ENCODE measurements around the gene PARPBP. TPM values are rescaled to one million over a fixed set of nuclear protein-coding genes. Genes with fewer than 3 reads are reported as not detected.
"Not testable (repeated sequence)": the region's sequence is repeated elsewhere in the genome, so short reads cannot be mapped to it uniquely, and the experiment has no call there.

Gene PARPBP
- total RNA-seq, 2 donors from 2014 or later, result 2.8 to 3.4 TPM

DNA sequence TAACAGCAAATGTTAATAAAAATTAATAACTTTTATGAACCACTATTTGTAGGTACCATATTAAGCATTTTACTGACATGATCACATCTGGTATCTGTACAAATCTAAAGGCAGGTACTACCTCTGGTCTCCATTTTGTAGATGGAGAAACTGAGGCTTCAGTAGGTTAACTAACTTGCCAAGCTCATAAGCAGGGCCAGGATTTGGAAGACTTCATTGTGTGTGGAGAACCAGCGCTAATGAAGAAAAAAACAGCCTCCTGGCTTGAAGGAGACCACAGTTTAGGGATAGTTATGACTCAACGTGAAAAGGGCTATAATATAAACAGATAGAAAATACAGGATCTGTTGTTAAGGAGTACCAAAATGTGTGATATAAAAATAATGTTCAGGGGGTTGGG, 1.1 kb upstream of the PARPBP start:
- Mint-ChIP-seq H3K27ac (peak overlapping the region; percentile 91), H3K4me3 (peak overlapping the region; percentile 65), H3K36me3 (ENCODE audit: low read depth) (no peaks in the 10 kb centered on the region), H3K27me3 (no peaks in the 10 kb centered on the region), H3K4me1 (peaks cover 16% of the 10 kb centered on the region)
- ATAC-seq (no peak), DNase-seq (no peak)
- H3K9me3 ChIP-seq (ENCODE audit: control insufficient read depth, low read length, poor library complexity, severe bottlenecking), result no peaks in the 10 kb centered on the region

DNA sequence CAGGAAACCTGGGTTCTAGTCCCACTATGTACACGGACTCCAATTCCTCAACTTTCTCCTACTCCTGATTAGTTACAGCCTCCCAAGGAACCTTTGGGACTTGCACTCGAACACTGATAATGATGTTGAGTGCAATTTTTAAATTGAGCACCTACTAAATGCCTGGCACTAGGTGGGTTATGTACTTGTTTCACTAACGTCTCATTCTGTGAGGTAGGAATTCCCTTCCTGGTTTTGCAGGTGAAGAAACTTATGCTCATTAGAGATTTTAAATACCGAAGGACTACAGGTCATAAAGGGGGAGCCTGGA, 536 bp downstream of the PARPBP start:
- no peaks in the 10 kb centered on the region for H3K9me3 ChIP-seq (ENCODE audit: control insufficient read depth, low read length, poor library complexity, severe bottlenecking)
- Mint-ChIP-seq H3K4me3 (peak overlapping the region; percentile 90), H3K36me3 (ENCODE audit: low read depth) (peaks cover 5% of the 10 kb centered on the region), H3K27ac (peak overlapping the region; percentile 91), H3K4me1 (peaks cover 14% of the 10 kb centered on the region), H3K27me3 (no peaks in the 10 kb centered on the region)
- ATAC-seq (no peak), DNase-seq (no peak)

DNA sequence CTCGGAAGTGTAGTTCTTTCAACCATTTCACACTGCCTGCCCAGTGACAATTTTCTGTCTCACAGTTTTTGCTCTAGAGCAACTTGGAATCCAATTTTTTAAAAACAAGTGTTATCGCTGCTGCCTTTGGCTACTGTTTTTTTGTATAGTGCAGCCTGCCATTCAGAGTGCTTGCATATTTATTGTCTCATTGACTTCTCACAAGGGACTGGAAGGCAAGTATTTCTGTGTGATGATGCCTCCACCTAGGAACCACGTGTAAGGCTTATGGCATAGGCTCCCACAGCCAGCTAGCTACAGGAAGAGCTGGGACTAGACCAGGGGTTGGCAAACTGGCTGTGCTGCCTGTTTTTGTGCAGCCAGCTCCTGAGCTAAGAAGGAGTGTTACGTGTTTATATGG, 903 bp downstream of the PARPBP start:
- peak overlapping the region; percentile 90 for H3K4me3 Mint-ChIP-seq
- peak overlapping the region; percentile 91 for H3K27ac Mint-ChIP-seq
- peaks cover 14% of the 10 kb centered on the region for H3K4me1 Mint-ChIP-seq
- no peaks in the 10 kb centered on the region for H3K27me3 Mint-ChIP-seq
- DNase-seq (no peak), ATAC-seq (no peak)
- peaks cover 5% of the 10 kb centered on the region for H3K36me3 Mint-ChIP-seq (ENCODE audit: low read depth)
- no peaks in the 10 kb centered on the region for H3K9me3 ChIP-seq (ENCODE audit: control insufficient read depth, low read length, poor library complexity, severe bottlenecking)

DNA sequence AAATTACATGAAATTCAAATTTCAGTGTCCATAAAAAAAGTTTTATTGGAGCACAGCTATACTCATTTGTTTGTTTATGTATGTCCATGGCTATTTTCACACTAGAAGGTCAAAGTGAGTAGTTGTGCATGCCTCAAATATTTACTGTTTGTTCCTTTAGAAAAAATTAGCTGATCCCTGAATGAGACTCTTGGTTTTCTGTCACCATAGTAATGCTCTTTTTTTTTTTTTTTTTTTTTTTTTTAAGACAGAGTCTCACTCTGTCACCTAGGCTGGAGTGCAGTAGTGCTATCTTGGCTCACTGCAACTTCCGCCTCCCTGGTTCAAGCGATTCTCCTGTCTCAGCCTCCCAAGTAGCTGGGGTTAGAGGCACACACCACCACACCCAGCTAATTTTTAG, 1.3 kb downstream of the PARPBP start:
- peaks cover 12% of the 10 kb centered on the region for H3K4me1 Mint-ChIP-seq
- H3K4me3 Mint-ChIP-seq, result peak overlapping the region; percentile 90
- peak overlapping the region; percentile 91 for H3K27ac Mint-ChIP-seq
- H3K9me3 ChIP-seq (ENCODE audit: control insufficient read depth, low read length, poor library complexity, severe bottlenecking); ATAC-seq; H3K36me3 Mint-ChIP-seq (ENCODE audit: low read depth); DNase-seq; H3K27me3 Mint-ChIP-seq: not testable (repeated sequence)

DNA sequence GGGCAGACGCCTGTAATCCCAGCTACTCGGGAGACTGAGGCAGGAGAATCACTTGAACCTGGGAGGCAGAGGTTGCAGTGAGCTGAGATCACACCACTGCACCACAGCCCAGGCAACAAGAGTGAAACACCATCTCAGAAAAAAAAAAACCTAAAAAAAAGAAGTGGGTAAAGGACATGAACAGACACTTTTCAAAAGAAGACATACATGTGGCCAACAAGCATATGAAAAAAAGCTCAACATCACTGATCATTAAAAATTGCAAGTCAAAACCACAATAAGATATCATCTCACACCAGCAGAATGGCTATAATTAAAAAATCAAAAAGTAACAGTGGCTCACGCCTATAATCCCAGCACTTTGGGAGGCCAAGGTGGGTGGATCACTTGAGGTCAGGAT, 10.7 kb downstream of the PARPBP start:
- H3K27me3 Mint-ChIP-seq; DNase-seq; H3K4me1 Mint-ChIP-seq; H3K9me3 ChIP-seq (ENCODE audit: control insufficient read depth, low read length, poor library complexity, severe bottlenecking); H3K36me3 Mint-ChIP-seq (ENCODE audit: low read depth); H3K4me3 Mint-ChIP-seq; H3K27ac Mint-ChIP-seq; ATAC-seq: not testable (repeated sequence)

DNA sequence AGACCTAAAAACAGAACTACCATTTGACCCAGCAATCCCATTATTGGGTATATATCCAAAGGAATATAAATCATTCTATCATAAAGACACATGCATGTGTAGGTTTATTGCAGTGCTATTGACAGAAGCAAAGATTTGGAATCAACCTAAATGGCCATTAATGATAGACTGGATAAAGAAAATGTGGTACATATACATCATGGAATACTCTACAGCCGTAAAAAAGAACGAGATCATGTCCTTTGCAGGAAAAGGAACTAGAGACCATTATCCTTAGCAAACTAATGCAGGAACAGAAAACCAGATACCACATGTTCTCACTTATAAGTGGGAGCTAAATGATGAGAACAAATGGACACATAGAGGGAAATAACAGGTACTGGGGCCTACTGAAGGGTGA, 11.5 kb downstream of the PARPBP start:
- H3K9me3 ChIP-seq (ENCODE audit: control insufficient read depth, low read length, poor library complexity, severe bottlenecking); H3K27me3 Mint-ChIP-seq; H3K4me3 Mint-ChIP-seq; ATAC-seq; H3K27ac Mint-ChIP-seq; H3K4me1 Mint-ChIP-seq; DNase-seq; H3K36me3 Mint-ChIP-seq (ENCODE audit: low read depth): not testable (repeated sequence)

DNA sequence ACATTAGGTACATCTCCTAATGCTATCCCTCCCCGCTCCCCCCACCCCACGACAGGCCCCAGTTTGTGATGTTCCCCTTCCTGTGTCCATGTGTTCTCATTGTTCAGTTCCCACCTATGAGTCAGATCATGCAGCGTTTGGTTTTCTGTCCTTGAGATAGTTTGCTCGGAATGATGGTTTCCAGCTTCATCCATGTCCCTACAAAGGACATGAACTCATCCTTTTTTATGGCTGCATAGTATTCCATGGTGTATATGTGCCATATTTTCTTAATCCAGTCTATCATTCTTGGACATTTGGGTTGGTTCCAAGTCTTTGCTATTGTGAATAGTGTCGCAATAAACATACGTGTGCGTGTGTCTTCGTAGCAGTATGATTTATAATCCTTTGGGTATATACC, 17.6 kb downstream of the PARPBP start:
- DNase-seq; H3K36me3 Mint-ChIP-seq (ENCODE audit: low read depth); H3K27me3 Mint-ChIP-seq; H3K4me3 Mint-ChIP-seq; H3K27ac Mint-ChIP-seq; ATAC-seq; H3K9me3 ChIP-seq (ENCODE audit: control insufficient read depth, low read length, poor library complexity, severe bottlenecking); H3K4me1 Mint-ChIP-seq: not testable (repeated sequence)

DNA sequence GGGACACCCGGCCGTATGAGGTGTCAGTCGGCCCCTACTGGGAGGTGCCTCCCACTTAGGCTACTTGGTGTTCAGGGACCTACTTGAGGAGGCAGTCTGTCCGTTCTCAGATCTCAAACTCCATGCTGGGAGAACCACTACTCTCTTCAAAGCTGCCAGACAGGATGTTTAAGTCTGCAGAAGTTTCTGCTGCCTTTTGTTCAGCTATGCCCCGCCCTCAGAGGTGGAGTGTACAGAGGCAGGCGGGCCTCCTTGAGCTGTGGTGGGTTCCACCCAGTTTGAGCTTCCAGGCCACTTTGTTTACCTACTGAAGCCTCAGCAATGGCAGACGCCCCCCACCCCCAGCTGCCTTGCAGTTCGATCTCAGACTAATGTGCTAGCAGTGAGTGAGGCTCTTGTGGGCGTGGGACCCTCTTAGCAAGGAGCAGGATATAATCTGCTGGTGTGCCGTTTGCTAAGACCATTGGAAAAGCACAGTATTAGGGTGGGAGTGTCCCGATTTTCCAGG, 22.9 kb downstream of the PARPBP start:
- H3K4me1 Mint-ChIP-seq; H3K4me3 Mint-ChIP-seq; DNase-seq; H3K27me3 Mint-ChIP-seq; H3K9me3 ChIP-seq (ENCODE audit: control insufficient read depth, low read length, poor library complexity, severe bottlenecking); ATAC-seq; H3K36me3 Mint-ChIP-seq (ENCODE audit: low read depth): not testable (repeated sequence)
- H3K27ac Mint-ChIP-seq, result peak overlapping the region; percentile 8

DNA sequence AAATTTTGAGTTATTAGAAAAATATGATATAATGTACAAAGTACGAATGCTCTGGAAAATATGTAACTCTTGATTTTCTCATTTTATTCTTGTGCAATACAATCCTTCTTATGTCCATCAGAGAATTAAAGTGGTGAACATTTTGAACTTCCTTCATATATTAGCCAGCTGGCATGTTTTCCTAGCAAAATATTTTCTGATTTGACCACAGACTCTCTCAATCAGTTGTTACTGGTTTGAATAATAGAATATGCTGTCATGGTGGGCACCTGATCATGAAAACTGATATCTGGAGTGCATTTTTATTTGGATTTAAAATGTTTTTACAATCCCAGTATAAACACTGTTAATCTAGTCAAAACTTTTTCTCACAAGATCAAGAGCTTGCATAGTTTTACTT, 24.2 kb downstream of the PARPBP start:
- DNase-seq (no peak), ATAC-seq (no peak)
- H3K4me3 Mint-ChIP-seq, result no peak overlapping the region
- no peaks in the 10 kb centered on the region for H3K27me3 Mint-ChIP-seq
- no peaks in the 10 kb centered on the region for H3K9me3 ChIP-seq (ENCODE audit: control insufficient read depth, low read length, poor library complexity, severe bottlenecking)
- no peak overlapping the region for H3K27ac Mint-ChIP-seq
- H3K36me3 Mint-ChIP-seq (ENCODE audit: low read depth), result peaks cover 2% of the 10 kb centered on the region
- H3K4me1 Mint-ChIP-seq, result no peaks in the 10 kb centered on the region

DNA sequence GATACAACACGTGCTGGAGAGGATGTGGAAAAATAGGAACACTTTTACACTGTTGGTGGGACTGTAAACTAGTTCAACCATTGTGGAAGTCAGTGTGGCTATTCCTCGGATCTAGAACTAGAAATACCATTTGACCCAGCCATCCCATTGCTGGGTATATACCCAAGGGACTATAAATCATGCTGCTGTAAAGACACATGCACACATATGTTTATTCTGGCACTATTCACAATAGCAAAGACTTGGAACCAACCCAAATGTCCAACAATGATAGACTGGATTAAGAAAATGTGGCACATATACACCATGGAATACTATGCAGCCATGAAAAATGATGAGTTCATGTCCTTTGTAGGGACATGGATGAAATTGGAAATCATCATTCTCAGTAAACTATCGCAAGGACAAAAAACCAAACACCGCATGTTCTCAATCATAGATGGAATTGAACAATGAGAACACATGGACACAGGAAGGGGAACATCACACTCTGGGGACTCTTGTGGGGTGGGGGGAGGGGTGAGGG, 27.1 kb downstream of the PARPBP start:
- not testable (repeated sequence) for ATAC-seq; H3K27ac Mint-ChIP-seq; H3K27me3 Mint-ChIP-seq; H3K4me1 Mint-ChIP-seq; H3K9me3 ChIP-seq (ENCODE audit: control insufficient read depth, low read length, poor library complexity, severe bottlenecking); H3K36me3 Mint-ChIP-seq (ENCODE audit: low read depth); DNase-seq; H3K4me3 Mint-ChIP-seq

DNA sequence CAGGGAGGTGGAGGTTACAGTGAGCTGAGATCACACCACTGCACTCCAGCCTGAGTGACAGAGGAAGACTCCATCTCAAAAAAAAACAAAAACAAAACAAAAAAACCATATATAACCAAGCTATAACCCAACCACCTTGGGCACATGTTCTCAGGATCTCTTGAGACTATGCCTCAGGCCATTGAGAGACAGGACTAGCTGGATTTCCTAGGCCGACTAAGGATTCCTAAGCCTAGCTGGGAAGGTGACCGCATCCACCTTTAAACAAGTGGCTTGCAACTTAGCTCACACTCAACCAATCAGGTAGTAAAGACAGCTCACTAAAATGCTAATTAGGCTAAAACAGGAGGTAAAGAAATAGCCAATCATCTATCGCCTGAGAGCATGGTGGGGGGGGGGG, 35.2 kb downstream of the PARPBP start:
- not testable (repeated sequence) for H3K27me3 Mint-ChIP-seq; H3K4me3 Mint-ChIP-seq; H3K27ac Mint-ChIP-seq; H3K4me1 Mint-ChIP-seq; H3K36me3 Mint-ChIP-seq (ENCODE audit: low read depth); DNase-seq; ATAC-seq; H3K9me3 ChIP-seq (ENCODE audit: control insufficient read depth, low read length, poor library complexity, severe bottlenecking)

DNA sequence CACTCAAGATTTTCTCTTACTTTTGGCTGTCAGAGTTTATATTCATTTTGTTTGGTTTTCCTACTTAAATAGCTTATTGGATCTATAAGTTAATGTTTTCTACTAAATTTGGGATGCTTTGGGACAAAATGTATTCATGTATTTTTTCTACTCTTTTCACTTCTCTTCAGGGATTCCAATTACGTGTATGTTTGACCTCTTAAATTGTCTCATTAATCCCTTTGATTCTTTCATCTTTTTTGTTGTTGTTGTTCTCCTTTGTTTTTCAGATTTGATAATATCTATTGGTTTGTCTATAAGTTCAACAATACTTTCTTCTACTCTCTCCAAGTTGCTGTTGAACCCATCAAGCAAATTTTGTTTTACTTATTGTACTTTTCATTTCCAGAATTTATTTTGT, 43.4 kb downstream of the PARPBP start:
- DNase-seq, result no peak
- Mint-ChIP-seq H3K27ac (no peak overlapping the region), H3K27me3 (no peaks in the 10 kb centered on the region), H3K4me1 (no peaks in the 10 kb centered on the region), H3K36me3 (ENCODE audit: low read depth) (peaks cover 2% of the 10 kb centered on the region), H3K4me3 (no peak overlapping the region)
- H3K9me3 ChIP-seq (ENCODE audit: control insufficient read depth, low read length, poor library complexity, severe bottlenecking), result no peaks in the 10 kb centered on the region
- ATAC-seq, result no peak

DNA sequence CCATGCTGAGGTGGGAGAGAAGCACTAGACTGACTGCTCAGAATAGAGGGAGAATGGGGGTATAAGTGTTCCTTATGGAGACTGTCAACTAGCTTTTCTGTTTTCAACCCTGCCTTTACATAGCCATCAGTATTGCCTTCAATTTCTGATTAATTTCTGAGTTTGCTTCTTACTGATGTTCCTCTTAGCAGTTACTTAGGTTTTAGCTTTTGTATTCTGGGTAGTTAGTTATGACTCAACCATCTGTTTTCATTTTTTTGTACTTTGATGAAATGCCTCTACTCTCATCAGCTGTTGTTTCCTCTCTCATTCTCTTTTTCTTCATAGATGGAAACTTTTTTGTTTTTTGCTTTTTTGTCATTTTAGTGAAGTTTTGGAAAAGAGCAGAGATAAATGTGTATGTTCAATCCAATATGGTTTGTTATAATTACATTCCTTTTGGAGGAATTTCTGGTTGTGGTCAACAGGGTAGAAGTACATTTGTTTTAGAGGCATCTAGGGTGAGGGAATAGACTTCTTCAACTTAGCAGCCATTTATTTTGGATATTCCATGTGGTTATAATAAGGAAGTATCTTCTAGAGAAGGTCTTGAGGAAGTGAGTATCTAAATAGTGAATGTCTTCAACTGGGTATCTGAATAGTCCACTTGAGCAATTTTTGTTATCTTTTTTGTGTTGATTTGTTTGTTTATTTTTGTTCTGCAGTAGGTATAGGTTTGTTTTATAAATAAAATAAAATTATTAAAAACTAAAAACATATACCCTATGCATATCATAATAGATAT, 48.0 kb downstream of the PARPBP start:
- H3K27me3 Mint-ChIP-seq, result no peaks in the 10 kb centered on the region
- H3K9me3 ChIP-seq (ENCODE audit: control insufficient read depth, low read length, poor library complexity, severe bottlenecking), result no peaks in the 10 kb centered on the region
- H3K36me3 Mint-ChIP-seq (ENCODE audit: low read depth), result no peaks in the 10 kb centered on the region
- H3K27ac Mint-ChIP-seq, result no peak overlapping the region
- peak overlapping the region; percentile 28 for H3K4me3 Mint-ChIP-seq
- peaks cover 2% of the 10 kb centered on the region for H3K4me1 Mint-ChIP-seq
- no peak for ATAC-seq
- no peak for DNase-seq

Data from T-helper 17 cell (primary cell).